Measurements from ENCODE around the gene ARHGDIA. TPM values are rescaled to one million over a fixed set of nuclear protein-coding genes. Genes with fewer than 3 reads are reported as not detected.

The ARHGDIA gene
- total RNA-seq, 4 donors from 2014 or later = 190 to 484 (median 237) TPM

DNA sequence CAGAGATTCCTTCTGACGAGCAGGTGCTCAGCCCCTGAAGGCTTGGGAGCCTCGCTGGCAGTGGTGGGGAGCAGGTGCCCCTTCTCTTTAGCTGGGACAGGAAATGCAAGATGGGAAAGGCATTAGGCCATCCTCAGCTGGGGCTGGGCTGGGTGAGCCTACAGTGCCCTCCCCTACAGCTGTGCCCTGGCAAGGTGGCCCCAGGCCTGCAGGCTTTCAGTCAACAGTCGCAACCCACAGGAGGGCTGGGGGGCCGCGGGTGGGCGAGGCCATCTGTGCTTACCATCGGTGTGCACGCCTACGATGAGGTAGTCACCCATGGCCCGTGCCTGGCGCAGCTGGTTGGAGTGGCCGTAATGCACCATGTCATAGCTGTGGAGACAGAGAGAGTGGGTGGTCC is 38.1 kb upstream of the ARHGDIA start:
- WGBS, 2 donors = 92 to 93% methylated on average over 9 to 12 of the region's 12 CpGs
- Histone ChIP-seq H3K4me3 (no peak overlapping the region), H3K27ac (no peak overlapping the region), H3K9me3 (no peaks in the 10 kb centered on the region), H3K4me1 (peaks cover 0 to 24% (median 15%) of the 10 kb centered on the region in 4 donors), H3K36me3 (peaks cover 0 to 77% (median 1%) of the 10 kb centered on the region in 3 donors), H3K27me3 (no peaks in the 10 kb centered on the region)
- no peak for DNase-seq (ENCODE audit: low spot score in 2 of 2)
- TF ChIP-seq POLR2A (IDR thresholded peaks at IDR 0.05) (no peak), EP300 (IDR thresholded peaks at IDR 0.05) (no peak)
- TF ChIP-seq, protein P1, sequence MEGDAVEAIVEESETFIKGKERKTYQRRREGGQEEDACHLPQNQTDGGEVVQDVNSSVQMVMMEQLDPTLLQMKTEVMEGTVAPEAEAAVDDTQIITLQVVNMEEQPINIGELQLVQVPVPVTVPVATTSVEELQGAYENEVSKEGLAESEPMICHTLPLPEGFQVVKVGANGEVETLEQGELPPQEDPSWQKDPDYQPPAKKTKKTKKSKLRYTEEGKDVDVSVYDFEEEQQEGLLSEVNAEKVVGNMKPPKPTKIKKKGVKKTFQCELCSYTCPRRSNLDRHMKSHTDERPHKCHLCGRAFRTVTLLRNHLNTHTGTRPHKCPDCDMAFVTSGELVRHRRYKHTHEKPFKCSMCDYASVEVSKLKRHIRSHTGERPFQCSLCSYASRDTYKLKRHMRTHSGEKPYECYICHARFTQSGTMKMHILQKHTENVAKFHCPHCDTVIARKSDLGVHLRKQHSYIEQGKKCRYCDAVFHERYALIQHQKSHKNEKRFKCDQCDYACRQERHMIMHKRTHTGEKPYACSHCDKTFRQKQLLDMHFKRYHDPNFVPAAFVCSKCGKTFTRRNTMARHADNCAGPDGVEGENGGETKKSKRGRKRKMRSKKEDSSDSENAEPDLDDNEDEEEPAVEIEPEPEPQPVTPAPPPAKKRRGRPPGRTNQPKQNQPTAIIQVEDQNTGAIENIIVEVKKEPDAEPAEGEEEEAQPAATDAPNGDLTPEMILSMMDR (IDR thresholded peaks at IDR 0.05) = no peak

DNA sequence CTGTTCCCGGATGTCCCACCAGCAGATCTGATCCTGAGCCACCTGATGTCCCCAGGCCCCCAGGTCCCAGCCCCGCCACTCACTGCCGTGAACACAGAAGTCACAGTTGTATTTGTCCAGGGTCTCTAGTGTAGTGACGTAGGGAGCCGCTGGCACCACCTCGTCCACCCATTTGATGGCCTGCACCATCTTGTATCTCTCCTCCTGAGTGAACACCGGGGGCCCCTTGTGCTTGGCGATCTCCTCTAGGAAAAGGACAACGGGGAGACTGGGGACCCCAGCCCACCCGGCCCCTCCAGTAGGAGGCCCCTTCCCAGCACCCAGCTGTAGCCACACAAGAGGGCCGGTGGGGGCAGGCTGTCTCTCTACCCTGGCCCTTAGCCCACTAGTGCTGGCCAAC is 37.7 kb upstream of the ARHGDIA start:
- Histone ChIP-seq H3K9me3 (no peaks in the 10 kb centered on the region), H3K4me3 (no peak overlapping the region), H3K27ac (no peak overlapping the region), H3K36me3 (peaks cover 0 to 77% (median 0%) of the 10 kb centered on the region in 3 donors), H3K4me1 (peaks cover 0 to 24% (median 15%) of the 10 kb centered on the region in 4 donors), H3K27me3 (no peaks in the 10 kb centered on the region)
- no peak for DNase-seq (ENCODE audit: low spot score in 2 of 2)
- WGBS, 2 donors = 91 to 94% methylated on average over 7 to 9 of the region's 11 CpGs
- TF ChIP-seq, protein P1 (IDR thresholded peaks at IDR 0.05) = no peak
- no peak for TF ChIP-seq POLR2A (IDR thresholded peaks at IDR 0.05)
- TF ChIP-seq EP300 (IDR thresholded peaks at IDR 0.05) = no peak

DNA sequence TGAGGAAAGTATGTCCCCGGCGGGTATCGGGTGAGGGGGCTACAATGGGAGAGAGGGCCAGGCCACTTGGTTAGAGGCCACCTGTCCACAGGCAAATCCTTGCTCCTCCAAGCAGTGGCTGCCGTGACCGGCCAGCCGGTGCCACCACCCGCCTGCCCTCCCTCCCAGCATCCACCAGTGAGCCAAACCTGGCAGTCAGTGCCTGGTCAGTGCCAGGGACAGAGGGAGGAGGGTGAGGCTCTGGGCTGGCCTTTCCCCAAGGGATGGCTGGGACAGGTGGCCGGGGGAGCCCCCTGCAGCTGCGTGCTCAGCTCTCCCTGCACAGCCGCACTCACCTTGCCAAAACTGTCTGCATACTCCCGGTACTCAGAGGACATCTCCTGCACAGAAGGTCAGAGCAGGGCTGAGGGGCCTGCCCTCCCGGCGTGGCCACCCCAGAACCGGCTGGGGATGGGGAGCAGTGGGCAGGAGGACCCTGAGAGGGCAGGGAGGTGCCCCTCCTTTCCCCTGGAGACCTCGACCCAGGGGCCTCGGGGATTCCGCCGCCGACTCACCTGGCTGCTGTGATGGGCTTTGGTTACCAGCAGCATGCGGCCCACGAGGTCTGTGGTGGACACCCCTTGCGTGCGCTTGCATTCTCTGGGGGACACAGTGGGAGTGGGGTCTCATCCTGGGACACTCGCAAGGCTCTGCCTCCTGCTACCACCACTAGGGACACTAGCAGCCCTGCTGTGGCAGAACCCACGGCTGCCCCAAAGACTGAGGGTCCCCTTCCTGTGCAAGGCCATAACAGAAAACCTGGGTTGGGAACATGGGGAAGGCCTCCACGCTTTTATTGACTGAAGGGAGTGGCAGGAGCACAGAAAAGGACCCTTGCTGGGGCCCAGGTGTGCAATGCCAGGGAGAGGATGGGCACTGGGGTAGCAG is 36.3 kb upstream of the ARHGDIA start:
- TF ChIP-seq POLR2A (IDR thresholded peaks at IDR 0.05) = no peak
- TF ChIP-seq, protein P1 (IDR thresholded peaks at IDR 0.05) = no peak
- no peak for TF ChIP-seq EP300 (IDR thresholded peaks at IDR 0.05)
- Histone ChIP-seq H3K36me3 (peaks cover 0 to 68% (median 0%) of the 10 kb centered on the region in 3 donors), H3K27ac (no peak overlapping the region), H3K4me1 (peaks cover 0 to 30% (median 19%) of the 10 kb centered on the region in 4 donors), H3K27me3 (peaks cover 0 to 2% of the 10 kb centered on the region in 2 donors), H3K9me3 (no peaks in the 10 kb centered on the region), H3K4me3 (no peak overlapping the region)
- no peak for DNase-seq (ENCODE audit: low spot score in 2 of 2)
- 91 to 94% methylated on average over 16 to 17 of the region's 26 CpGs for WGBS, 2 donors

DNA sequence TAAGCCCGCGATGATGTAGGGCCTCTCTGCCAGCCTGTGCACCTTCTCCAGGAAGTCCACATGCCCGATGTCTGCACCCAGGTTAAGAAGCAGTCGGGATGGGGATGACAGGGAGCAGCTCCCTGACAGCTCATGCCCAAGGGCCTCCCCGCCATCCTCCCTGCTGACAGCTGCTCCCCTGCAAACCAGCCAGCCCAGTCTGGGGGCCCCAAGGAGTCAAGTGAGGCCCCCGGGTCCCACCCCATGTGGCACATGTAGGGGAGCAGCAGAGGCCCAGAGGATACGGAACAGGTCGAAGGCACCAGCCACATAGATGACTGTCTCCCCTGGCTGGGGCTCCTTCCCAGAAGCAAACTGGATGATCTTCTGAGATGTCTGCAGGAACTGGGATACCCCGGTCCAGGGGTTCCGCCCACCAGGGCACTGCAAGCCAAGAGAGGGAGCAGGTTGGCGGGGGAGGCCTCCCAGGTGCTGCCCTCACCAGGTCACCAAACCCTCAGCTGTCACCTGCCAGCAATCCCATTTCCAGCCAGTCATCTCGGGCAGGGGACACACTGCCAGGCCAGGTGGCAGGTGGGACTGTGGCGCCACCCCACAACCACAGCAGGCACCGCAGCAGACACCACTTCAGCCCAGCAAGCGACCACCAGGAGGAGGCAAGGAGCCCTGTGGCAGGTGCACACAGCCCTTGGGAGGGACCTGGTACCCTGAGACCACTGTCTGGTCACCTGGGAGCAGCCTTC is 35.5 kb upstream of the ARHGDIA start:
- TF ChIP-seq POLR2A (IDR thresholded peaks at IDR 0.05) (no peak), EP300 (IDR thresholded peaks at IDR 0.05) (no peak)
- TF ChIP-seq, protein P1 (IDR thresholded peaks at IDR 0.05) = no peak
- H3K9me3 ChIP-seq = no peaks in the 10 kb centered on the region
- peaks cover 0 to 61% (median 0%) of the 10 kb centered on the region in 3 donors for H3K36me3 ChIP-seq
- peaks cover 0 to 33% (median 20%) of the 10 kb centered on the region in 4 donors for H3K4me1 ChIP-seq
- H3K27me3 ChIP-seq = peaks cover 0 to 6% of the 10 kb centered on the region in 2 donors
- no peak overlapping the region for H3K4me3 ChIP-seq
- WGBS, 2 donors = 92 to 93% methylated on average over 7 to 11 of the region's 15 CpGs
- DNase-seq (ENCODE audit: low spot score in 2 of 2) = no peak
- H3K27ac ChIP-seq = no peak overlapping the region
